Measurements from ENCODE around the gene DMRT2.

Gene DMRT2

DNA sequence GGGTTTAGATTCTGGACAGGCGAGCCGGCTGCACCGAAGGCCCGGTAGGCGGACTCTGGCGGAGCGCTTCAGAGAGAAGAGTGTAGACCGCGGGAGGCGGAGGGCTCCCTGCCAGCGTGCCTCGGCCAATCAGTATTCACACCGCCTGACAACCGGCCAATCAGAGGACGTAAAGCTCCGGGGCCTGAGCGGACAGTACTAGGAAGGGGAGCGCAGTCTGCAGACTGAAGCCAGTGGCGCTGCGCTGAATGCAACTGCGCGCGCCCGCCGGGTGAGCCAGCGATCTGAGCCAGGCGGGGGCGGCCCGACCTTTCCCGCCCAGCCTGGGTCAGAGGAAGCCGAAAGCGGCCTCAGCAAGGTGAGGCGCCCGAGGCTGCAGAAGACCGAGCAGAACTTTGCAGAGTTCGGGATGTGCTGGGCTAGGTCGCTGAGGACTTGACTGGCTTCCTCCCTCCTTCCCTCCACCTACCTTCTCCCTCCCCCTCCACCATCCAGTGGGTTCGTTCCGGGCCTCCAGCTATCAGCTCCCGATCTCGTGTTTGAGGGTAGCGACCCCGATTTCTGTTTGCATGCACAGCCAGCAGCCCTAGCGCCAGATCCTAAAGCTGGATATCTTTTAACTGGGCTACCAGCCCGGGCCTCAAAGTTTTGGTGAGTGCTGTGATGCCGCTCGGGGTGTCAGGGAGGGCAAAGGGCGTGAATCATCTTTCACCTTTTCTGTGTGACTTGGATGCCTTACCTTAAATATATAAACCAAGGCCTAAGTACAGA is at the start of gene DMRT2:
Gene DMRT2, plus strand, starts transcription at position 233 of the 771 bp plus-strand sequence. CDS start 1,257 bp downstream, outside the sequence.
- no peak for FAIRE-seq

DNA sequence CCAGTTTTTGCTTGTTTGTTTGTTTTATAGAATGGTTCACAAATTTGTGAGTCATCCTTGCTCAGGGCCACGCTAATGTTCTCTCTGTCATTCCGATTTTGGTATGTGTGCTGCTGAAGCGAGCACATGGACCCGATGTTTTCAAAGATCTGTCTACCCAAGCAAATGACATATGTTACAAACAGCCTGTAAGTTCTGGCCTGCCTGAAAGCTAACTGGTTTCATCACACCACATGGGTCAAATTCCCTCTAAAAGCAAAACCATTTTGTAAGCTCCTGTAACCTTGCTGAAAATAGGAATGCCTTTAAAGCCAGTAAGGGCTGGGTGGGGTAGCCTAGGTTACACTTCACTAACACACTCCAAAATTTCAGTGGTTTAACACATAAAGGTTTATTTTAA is 48.3 kb upstream of the DMRT2 start:
- no peak for FAIRE-seq

DNA sequence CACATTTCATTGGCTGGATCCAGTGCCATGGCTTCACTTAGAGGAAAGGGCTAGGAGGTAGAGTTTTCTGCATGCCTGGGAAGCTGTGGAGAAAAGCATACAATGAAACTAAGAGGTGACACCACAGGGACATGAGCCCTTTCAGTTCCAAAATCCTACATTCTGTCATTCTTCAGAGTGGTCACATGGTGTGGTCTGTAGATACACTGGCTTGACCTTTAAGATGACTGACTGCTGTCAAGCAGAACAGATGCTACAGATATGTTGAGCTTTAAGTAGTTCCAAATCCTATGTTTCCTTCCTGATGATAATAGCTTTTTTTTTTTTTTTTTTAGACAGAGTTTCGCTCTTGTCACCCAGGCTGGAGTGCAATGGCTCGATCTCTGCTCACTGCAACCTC is 47.5 kb upstream of the DMRT2 start:
- no peak for FAIRE-seq

DNA sequence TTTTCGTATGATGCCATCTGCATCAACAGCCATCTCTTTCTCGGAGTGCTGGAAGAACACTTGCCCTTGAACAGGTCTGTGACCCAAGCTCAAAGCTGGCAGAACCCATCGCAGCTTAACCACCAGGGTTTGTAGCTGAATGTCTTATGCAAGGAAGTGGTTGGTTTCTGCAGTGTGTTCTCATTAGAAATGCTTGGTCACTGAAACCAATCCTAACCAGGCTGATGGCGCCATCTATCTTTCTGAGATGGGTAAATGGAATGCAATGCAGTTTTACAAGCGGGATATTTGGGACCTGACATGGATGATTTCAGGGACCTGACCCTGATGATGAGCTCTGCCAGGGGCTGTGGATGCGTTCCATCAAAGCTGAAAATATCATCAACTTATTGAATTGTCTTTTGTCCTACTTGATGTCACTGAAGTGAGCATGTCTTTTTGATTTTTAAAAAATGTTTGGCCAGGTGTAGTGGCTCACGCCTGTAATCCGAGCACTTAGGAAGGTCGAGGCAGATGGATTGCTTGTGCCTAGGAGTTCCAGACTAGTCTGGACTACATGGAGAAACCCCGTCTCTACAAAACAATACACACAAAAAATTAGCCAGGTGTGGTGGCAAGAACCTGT is 45.0 kb upstream of the DMRT2 start:
- FAIRE-seq: no peak

DNA sequence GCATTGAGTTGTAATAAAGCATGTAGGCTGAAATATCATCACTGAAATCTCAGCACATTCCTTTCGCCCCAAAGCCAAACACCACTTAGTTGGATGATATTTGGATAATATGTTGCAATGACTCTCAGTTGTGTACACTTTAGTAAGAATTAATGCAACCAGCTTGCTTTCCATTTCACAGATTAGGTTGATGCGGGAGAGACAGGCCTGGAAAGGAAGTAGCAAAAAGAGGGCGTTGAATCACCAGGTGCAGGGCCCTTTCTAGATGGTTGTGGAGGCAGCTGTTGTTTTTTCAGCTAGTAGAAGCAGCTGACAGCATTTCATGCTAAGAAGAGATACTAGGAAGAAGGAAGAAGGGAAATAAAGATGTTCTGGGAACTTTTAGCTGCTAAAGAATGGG is 42.8 kb upstream of the DMRT2 start:
- FAIRE-seq: no peak

DNA sequence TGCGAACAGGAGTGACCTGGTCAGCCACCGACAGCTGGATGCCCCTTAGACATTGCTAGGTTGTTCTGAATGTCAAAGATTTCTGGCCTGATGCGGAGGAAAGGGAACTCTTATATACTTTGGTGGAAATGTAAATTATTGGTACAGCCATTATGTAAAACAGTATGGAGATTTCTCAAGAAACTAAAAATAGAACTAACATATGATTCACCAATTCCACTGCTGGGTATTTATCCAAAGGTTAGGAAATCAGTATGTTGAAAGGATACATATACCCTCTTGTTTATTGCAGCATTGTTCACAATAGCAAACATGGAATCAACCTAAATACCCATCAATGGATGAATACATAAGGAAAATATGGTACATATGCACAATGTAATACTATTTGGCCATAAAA is 41.9 kb upstream of the DMRT2 start:
- FAIRE-seq: no peak

DNA sequence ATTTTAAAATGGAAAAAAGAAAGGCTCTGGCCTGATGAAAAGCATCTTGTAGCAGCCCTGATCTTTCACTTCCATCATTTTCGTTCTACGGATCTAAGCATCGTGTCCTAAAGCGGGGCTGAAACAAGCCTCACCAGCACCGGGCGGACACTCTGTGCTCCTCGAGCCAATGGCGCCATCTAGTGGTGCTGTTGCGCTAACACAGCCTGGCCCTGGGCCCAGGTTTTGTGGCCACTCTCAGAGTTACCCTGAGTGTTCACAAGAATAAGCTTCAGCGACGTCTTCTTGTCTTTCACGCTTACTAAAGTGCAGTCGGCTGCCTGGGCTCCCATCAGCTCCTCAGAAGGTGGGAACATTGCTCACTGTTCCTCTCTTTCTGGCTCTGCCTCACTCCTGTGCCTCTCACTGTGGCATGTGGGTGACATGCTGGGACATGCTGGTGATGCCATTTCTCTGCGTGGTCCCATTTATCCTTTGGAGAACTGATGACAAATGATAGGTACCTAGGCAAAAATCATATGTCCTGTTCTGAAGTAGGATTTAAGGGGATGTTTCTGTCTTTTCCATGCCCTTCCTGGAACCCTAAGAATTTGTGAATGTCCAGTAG is 41.0 kb upstream of the DMRT2 start:
- no peak for FAIRE-seq

DNA sequence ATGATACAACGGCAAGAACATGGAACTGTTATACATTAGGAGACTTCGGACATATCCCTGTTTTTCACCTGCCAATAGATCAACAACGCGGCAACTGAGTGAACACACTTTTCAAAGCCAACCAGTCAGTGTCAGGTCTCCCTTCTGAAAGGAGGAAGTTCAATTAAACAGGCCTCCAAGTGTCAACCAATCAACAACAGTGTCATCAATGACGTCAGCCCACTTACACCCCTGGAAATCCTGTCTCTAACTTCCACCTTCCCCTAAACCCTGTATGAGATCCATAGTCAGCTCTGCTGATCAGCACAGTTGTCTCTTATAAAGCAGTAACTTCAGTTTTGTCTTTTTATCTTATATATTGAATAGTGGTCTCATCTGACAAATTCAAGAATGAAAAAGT is 37.1 kb upstream of the DMRT2 start:
- FAIRE-seq: no peak

DNA sequence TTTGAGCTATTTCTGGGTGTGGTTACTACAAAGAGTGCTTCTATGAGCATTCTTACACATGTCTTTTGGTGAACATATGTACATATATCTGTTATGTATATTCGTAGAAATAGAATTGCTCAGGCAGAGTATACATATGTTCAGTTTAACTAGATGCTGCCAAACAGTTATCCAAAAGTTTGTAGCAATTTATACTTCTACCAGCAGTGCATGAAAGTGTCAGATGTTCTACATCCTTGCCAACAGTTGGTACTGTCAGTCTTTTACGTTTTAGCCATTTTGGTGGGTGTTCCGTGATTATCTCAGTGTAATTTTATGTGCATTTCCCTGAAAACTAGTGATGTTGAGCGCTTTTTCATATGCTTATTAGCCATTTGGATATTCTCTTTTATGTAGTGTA is 35.9 kb upstream of the DMRT2 start:
- FAIRE-seq: no peak

DNA sequence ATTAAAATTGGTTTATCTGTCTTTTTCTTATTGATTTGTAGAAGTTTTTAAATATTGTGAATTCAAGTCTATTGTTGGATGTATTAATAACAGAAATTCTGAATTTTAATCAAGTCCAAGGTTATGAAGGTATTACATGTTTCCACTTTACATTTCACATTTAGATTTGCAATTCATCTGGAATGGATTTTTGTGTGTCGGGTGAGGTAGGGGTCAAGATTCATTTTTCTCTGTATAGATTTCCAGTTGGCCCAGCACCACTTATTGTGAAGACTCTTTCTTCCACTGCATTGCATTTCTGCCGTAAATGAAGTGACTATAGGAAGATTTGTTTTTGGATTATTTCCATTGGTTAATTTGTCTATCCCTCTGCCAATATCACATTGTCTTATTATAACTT is 35.5 kb upstream of the DMRT2 start:
- no peak for FAIRE-seq

DNA sequence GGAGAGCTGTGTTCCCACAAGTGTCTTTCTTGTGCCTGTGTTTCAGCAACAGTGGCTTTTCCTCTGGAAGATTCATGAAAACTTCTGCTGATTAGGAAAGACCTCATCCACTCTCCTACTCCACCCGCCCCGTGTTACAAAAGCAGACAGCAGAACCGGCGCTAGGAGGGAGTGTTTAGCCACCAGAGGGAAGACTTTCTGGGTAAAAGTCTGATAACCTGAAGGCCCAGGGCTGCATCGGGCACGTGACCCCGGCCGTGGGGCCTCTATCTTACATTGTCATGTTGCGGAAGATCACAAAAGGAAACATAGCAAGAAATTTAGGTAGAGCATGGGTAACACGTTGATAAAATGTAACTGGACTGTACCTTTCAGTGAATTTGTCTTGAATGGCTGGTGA is 32.0 kb upstream of the DMRT2 start:
- no peak for FAIRE-seq

DNA sequence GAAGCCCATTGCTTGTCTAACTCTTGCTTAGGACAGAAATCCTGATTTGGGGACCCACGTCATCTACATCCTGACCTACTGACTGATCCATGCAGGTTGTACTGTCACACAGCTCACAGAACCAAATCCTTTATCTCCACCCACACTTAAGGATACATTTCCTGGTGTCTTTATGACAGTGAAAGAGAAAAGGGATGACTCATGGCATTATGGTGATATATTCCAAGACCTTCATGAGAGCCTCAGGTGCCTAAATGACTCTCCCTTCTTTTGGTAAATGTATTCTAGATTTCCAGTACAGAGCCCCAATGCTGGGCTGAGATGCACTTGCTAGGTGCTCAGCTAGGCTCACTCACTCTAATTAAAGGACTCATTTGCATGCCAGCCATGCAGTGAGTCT is 26.0 kb upstream of the DMRT2 start:
- no peak for FAIRE-seq

DNA sequence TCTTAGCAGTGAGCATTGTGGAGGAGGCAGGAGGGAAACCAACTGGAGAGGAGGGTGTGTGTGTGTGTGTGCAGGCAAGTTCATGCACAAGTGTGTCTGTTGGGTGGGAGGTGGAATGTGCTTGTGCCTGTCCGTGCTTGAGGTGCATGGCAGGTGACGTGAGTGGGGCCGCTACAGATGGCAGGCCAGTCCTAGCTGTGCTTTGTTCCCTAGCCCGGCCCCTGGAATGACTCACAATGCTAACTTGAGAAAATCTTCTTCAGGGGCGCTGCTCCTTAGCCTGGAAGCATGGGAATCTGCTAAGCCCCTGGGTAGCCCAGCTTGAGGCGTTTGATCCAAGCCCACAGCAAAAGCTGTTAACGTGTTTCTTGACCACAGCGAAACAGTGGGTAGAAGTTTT is 25.0 kb upstream of the DMRT2 start:
- FAIRE-seq: no peak

DNA sequence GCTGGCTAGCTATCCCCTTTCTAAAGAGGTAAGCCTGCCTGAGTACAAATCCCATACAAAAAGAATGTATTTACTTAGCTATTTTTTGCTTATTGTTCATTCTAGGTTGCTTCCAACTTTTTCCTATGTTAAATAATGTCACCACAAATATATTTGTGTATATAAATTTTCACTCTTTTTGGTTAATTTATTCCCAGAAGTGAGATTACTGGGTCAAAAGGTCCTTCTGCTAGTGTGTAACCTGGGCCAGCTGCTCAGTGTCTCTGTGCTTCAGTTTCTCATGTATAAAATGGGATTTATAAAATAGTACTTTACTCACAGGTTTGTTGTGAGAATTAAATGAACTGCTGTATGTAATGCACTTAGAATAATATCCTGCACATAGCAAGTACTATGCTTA is 23.9 kb upstream of the DMRT2 start:
- FAIRE-seq: no peak

DNA sequence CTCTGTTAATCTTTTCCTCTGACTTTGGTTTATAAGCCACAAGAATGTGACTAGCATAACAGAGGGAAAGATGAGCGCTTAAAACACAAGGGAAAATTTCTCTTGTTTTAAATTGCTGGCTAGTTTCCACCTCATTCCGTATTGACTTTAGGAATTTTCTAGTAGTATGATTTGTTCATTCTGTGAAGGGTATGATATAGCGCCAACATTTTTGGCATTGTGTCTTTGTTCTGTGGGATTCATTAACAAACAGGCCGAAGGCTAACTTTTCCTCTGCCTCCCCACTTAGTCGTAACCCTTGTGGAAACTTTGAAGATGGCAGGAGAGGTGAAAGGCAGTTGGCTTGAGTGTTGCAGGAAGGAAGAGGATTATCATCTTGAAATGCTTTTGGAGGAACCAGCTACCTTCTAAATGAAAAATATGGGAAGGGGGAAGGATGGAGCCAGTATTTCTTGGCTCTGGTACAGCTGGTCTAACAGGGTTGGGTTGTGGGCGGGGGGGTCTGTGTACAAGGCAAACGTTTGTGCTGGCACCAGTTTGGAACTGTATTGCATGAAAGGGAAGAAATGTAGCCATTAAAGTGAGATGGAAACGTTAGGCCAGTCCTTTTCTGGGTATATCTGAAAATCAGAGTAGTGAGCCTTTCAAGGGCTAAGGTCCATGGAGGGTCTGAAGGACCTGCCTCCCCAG is 21.5 kb upstream of the DMRT2 start:
- FAIRE-seq: no peak

DNA sequence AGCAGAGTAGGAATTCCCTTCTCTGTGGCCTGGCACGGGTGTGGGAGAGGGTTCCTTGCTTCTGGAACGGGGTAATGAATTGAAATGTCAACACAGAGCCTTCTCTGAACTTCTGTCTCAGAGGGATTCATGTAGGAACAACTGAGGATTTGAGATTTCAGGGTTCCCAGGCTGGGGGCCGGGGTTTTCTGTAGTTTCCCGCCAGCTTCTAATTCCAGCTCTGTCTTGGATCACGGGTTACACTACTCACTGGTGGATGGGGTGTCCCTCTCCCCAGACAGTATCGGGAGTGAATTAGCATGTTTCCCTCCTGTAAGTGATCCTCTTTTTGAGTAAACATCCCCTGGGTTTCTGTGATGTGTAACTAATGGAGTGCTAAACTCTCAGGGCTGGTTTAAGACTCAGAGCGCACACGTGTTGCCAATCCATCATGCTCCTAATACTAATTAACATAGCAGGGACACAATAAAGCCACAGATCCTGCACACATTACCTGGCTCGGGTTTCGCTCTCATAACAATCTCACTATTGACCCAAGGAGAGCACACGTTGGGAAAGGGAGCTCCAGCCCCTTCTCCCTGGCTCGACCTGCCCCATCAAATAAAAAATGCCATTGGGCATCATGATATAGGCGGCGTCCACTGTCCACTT is 18.1 kb upstream of the DMRT2 start:
- FAIRE-seq: no peak

DNA sequence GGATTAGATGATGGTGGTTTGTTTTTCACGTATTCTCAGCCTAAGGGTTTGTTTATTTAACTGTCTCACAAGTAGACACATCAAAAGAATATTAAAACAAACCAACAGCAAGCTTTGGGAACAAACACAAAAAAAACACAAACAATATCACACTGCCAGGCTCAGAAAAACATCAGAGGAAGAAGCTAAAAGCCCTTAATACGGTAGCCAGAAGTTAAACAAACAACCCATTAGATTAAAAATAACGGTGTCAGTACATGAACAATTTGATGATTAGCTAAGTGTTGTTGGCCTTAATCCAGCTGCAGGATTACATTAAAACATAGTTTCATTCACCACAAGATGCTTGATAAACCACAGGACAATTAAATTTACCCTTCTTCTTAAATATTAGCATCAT is 15.9 kb upstream of the DMRT2 start:
- no peak for FAIRE-seq

DNA sequence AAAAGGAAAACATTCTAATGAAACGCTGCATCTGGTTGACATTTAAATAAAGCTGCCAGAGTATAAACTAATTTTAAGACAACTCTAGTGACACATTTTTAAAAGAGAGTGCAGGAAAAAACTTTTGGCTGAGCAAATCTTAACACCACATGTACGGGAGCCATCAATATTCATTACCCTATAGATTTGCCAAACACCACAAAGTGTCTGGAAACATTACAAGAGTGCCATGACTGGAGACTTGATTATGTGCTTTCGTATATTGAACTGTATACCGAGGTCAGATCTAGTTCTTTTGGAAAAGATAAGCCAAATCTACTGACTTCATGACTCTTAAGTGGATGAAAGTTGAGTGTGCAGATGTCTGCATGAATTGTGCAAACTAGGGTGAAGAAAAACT is 10.6 kb upstream of the DMRT2 start:
- no peak for FAIRE-seq

DNA sequence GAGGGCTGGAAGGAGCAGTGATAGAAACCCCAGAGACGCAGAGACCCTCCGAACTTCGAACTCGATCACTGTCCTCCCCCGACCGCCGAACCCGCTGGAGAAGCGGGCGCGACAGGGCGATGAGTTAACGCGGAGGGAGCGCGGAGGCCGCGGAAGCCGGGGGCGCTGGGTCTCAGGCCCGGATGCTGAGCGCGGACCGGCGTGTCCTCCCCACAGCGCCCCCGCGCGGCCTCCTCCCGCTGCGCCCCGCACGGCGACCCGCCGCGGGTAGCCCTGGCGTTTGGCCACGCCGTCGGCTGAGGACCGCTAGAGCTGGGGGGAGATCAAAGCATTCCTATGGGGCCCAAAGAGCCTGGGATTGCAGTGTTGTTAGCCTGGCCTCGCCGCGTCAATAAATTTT is 7.7 kb upstream of the DMRT2 start:
- no peak for FAIRE-seq

DNA sequence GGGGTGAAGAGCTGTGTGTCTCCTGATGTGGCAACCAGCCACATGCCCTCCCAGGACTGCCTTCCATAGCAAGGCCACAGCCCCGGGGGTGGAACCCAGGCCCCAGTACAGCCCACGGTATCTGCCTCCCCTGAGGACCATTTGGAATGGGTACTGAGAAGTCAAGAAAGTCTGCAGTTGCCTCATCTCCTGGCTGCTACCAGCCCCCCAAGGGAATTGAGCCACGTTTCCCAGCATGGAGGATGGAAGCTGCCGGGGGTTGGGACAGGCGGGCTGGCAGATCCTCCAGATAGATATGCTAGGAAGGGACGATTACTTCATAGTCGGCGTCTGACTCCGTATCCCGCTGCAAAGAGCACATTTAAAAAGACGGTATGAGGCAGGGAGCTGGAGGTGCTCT is 5.5 kb upstream of the DMRT2 start:
- FAIRE-seq: no peak

DNA sequence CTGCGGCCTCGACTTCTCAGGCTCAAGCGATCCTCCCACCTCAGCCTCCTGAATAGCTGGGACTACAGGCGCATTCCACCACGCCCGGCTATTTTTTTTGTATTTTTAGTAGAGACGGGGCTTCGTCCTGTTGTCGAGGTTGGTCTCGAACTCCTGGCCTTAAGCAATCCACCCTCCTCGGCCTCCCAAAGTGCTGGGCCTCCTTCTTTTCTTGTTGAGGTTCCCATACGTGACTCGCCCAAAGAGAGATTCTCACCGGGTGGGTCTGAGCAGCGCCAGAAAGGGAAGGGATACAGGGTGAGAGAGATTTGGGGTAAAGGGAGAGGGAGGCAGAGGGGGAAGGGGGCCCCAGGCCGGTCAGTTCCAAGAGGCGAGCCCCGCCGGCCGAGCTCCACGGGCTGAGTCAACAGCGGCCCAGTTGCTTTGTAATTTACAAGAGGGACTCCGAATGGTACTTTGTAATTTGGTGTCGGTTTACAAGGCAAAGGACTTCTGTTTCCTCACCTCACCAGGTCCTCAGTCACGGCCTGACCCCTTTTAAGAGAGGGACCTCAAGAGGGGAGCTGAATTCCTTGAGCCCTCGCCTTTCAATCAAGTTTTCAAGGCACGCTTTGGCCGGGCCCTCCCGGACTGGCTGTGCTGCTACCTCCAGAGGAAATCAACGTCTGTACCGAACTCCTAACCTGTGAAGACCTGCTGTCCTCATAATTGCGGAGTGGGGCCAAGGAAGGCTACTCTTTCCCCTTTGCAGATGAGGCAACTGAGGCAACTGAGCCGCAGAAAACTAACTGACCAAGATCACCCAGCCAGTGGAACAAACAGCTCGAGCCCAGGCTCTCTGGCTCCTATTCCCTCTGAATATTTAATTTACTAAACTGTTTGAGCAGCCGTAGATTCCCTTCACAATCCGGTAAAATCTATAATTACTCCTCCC is 3.3 kb upstream of the DMRT2 start:
- no peak for FAIRE-seq

DNA sequence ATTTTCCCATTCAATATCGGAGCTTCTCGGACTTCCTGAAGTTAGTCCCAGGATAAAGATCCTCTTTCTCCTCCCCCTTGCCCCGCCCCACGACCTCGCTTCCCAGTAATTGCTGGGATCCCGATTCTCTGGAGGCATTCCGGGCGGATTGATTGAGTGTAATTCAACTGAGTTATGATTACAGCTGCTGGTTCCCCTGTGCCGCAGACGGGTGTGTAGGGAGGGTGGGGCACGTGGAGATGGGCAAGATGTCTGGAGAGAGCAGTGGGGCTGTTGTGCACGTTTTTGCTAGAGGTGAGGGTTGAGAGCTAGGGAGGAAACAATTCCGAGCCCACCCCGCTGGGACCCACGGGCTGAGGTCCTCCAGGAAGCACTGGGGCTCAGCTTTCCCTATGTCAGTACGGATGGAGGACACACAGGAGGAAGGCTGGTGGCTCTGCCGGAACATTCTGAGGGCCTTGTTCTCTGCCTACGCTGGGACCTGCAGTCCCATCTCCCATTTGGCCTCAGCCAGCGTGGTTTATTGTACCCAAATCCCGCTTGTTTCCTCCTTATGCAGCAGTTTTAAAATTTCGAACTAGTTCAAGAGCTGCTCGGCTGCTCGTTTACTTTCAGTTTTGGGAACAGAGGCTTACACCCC is 2.4 kb upstream of the DMRT2 start:
- FAIRE-seq: no peak

All from TTC549 (cell line).